ENCODE measurements around the gene SPDYE2B.
"Not testable (repeated sequence)": the region's sequence is repeated elsewhere in the genome, so short reads cannot be mapped to it uniquely, and the experiment has no call there.

SPDYE2B gene

GRCh38 chr7:102649924-102650323, at the start of gene SPDYE2B:
Gene SPDYE2B (plus strand): TSS chr7:102650319. CDS start chr7:102652349, 2,030 bp downstream.
- DNase-seq, result not testable (repeated sequence)

GRCh38 chr7:102602317-102602716, 47.8 kb upstream of the SPDYE2B start:
- not testable (repeated sequence) for DNase-seq

- DNase-seq, result not testable (repeated sequence)
Measured at GRCh38 chr7:102604431-102605145, 45.5 kb upstream of the SPDYE2B start.

- not testable (repeated sequence) for DNase-seq
Measured at GRCh38 chr7:102606848-102607247, 43.3 kb upstream of the SPDYE2B start.

GRCh38 chr7:102609734-102610133, 40.4 kb upstream of the SPDYE2B start:
- not testable (repeated sequence) for DNase-seq

- not testable (repeated sequence) for DNase-seq
Measured at GRCh38 chr7:102610441-102610840, 39.7 kb upstream of the SPDYE2B start.

- not testable (repeated sequence) for DNase-seq
Measured at GRCh38 chr7:102611013-102611674, 39.0 kb upstream of the SPDYE2B start.

- DNase-seq, result not testable (repeated sequence)
Measured at GRCh38 chr7:102611675-102612325, 38.3 kb upstream of the SPDYE2B start.

GRCh38 chr7:102613575-102614345, 36.4 kb upstream of the SPDYE2B start:
- not testable (repeated sequence) for DNase-seq

- not testable (repeated sequence) for DNase-seq
Measured at GRCh38 chr7:102614346-102614697, 35.8 kb upstream of the SPDYE2B start.

- DNase-seq, result not testable (repeated sequence)
Measured at GRCh38 chr7:102614873-102615272, 35.2 kb upstream of the SPDYE2B start.

GRCh38 chr7:102615930-102616329, 34.2 kb upstream of the SPDYE2B start:
- not testable (repeated sequence) for DNase-seq

GRCh38 chr7:102616507-102617125, 33.5 kb upstream of the SPDYE2B start, which contains the start of gene RASA4:
Gene RASA4 (minus strand): TSS chr7:102616756. CDS start chr7:102616689, 67 bp downstream.
- DNase-seq, result peak; percentile 26 to 38

GRCh38 chr7:102618122-102618521, 32.0 kb upstream of the SPDYE2B start:
- DNase-seq, result not testable (repeated sequence)

GRCh38 chr7:102627271-102627904, 22.7 kb upstream of the SPDYE2B start:
- DNase-seq, result not testable (repeated sequence)

- not testable (repeated sequence) for DNase-seq
Measured at GRCh38 chr7:102630622-102631021, 19.5 kb upstream of the SPDYE2B start.

GRCh38 chr7:102634299-102634698, 15.8 kb upstream of the SPDYE2B start:
- DNase-seq, result not testable (repeated sequence)

GRCh38 chr7:102635354-102635753, 14.8 kb upstream of the SPDYE2B start:
- not testable (repeated sequence) for DNase-seq

GRCh38 chr7:102636956-102637355, 13.2 kb upstream of the SPDYE2B start:
- not testable (repeated sequence) for DNase-seq

GRCh38 chr7:102638848-102639247, 11.3 kb upstream of the SPDYE2B start:
- peak in 1 of 2 experiments; percentile 4 for DNase-seq

- not testable (repeated sequence) for DNase-seq
Measured at GRCh38 chr7:102642691-102643090, 7.4 kb upstream of the SPDYE2B start, which contains the start of gene UPK3BL1. Gene UPK3BL1 (minus strand): TSS chr7:102642791. CDS start chr7:102642741, 50 bp downstream.
